Heart left ventricle (tissue), 16 donors: ENCODE results near the gene AGRN. TPM values are rescaled to one million over a fixed set of nuclear protein-coding genes. Genes with fewer than 3 reads are reported as not detected.

Experiments
- ATAC-seq, 4 donors: fragments of 200-7000 bp; cut with Tn5 transposase; one replicate each; pipeline ENCODE4 v1.9.1; 2020 to 2022; ENCODE audit warnings: moderate library complexity in 4 of 4, mild to moderate bottlenecking in 3 of 4, moderate number of reproducible peaks in 1 of 4
- DNase-seq, 5 donors: peaks; one replicate each; pipeline ENCODE4 v3.0.0-alpha.2; 2020
- H3K27ac ChIP-seq, 12 donors: fragments of 200-600 bp; sonication (generic) in 4 of 12; one replicate each; pipeline versions ENCODE4 v1.5.0 to v1.8.0; 2016 to 2022; ENCODE audit warnings: mild to moderate bottlenecking in 2 of 12
- H3K27me3 ChIP-seq, 9 donors: fragments of 200-600 bp; sonication (generic) in 2 of 9; one replicate each; pipeline versions ENCODE4 v1.5.1 to v1.8.0; 2016 to 2022; ENCODE audit warnings: mild to moderate bottlenecking in 3 of 9
- H3K36me3 ChIP-seq, 9 donors: fragments of 200-600 bp; sonication (generic) in 2 of 9; one replicate each; pipeline versions ENCODE4 v1.5.0 to v1.8.0; 2018 to 2022; ENCODE audit warnings: mild to moderate bottlenecking in 2 of 9
- H3K4me1 ChIP-seq, 12 donors: fragments of 200-600 bp; sonication (generic) in 4 of 12; one replicate each; pipeline versions ENCODE4 v1.5.0 to v1.8.0; 2016 to 2022; ENCODE audit warnings: mild to moderate bottlenecking in 3 of 12
- H3K4me3 ChIP-seq, 12 donors: fragments of 200-600 bp; sonication (generic) in 4 of 12; one replicate each; pipeline versions ENCODE4 v1.5.0 to v1.8.0; 2017 to 2022; ENCODE audit warnings: mild to moderate bottlenecking in 9 of 12, moderate library complexity in 4 of 12
- H3K9me3 ChIP-seq, 12 donors: fragments of 200-600 bp; sonication (generic) in 4 of 12; one replicate each; pipeline versions ENCODE4 v1.5.0 to v1.8.0; 2016 to 2022; ENCODE audit warnings: mild to moderate bottlenecking in 1 of 12
- CTCF ChIP-seq, 12 donors: fragments of 200-600 bp; sonication (generic) in 4 of 12; IDR thresholded peaks; one replicate each; pipeline versions ENCODE4 v1.5.0 to v1.8.0; 2018 to 2022; ENCODE audit warnings: antibody characterized with exemption in 12 of 12, mild to moderate bottlenecking in 5 of 12
- POLR2A ChIP-seq, 2 donors: fragments of 450-650 bp; IDR thresholded peaks; one replicate each; pipeline ENCODE4 v1.6.1; 2017; ENCODE audit warnings: antibody characterized with exemption in 2 of 2, mild to moderate bottlenecking in 2 of 2, moderate library complexity in 2 of 2
- WGBS, 4 donors: extraction: QIAGEN DNeasy Blood & Tissue Kit in 2 of 4; methylation state at CpG; one replicate each; pipeline versions ENCODE4 v1.1.5 to v1.1.7; 2013 to 2018; 5-methylcytosine and 5-hydroxymethylcytosine counted together
- intact Hi-C, 10 donors: fragments of 100-400 bp; cut with DNase I; formaldehyde crosslinking; loops; one replicate each; pipeline versions ENCODE4 v1.11.1 to v1.14.2; 2022
- polyA plus RNA-seq, 2 donors: library from polyadenylated mRNA; stranded (reverse); fragments of 200-250 nt; gene quantifications; one replicate each; pipeline ENCODE4 v1.2.3, GENCODE V29; 2013
- total RNA-seq, 9 donors: library from RNA; depleted of rRNA in 2 of 9; stranded (reverse); fragments of >200 nt in 2 of 9; fragmentation: NEBNext Ultra II Directional in 3 of 9; extraction: Animal tissue kit (Norgen Biotek cat#: 25700) in 3 of 9; gene quantifications; one replicate each; pipeline versions ENCODE4 v1.1.0 to v1.2.4, GENCODE V29; 2016 to 2023
- donor health status: ischemic (EF 13 %, LVEDD 7.1; RV severe dilation, severe dysfunction).
- donor health status: healthy with polysubstance abuse.
- donor health status: DM: no; HTN: yes; CAD: no.
- donor health status: DM: no; HTN: no; CAD: no.
- donor health status: ischemic (EF 25% LVEDD 6.9; RV normal size, moderate dysfunction).
- donor health status: ischemic (EF 25% LVEDD 5.7; RV mildly dilated, moderate dysfunction).
- donor health status: healthy.
- donor health status: DM: yes; HTN: yes; CAD: no.
- donor health status: ischemic (EF 35%, LVEDD 5.7; RV mildly dilated, moderate dysfunction).
- donor health status: nonischemic (EF 11% LVEDD 7.7; RV severe dilation, severe dysfunction).
- donor health status: DM: yes; HTN: yes; CAD: no.
- donor health status: PGD.
- donor health status: ischemic (EF 29% LVEDD 5.4; RV normal size, mild dysfunction).
- donor health status: nonischemic (EF 23%, LVEDD 6.1; RV moderate dilation, normal function).

The AGRN gene
- total and polyA plus RNA-seq, 11 donors, result 9.7 to 45.7 (median 18.6) TPM

GRCh38 chr1:1035291-1035943 lies 15.5 kb downstream of the AGRN start:
- ATAC-seq (no peak), DNase-seq (no peak)
- Histone ChIP-seq H3K27me3 (peaks cover 0 to 68% (median 0%) of the 10 kb centered on the region in 9 donors), H3K27ac (no peak overlapping the region), H3K9me3 (no peaks in the 10 kb centered on the region), H3K4me1 (peaks cover 7 to 42% (median 23%) of the 10 kb centered on the region in 12 donors), H3K36me3 (no peaks in the 10 kb centered on the region), H3K4me3 (no peak overlapping the region)
- WGBS, 4 donors, result 92 to 97% (median 95%) methylated on average over 14 to 19 of the region's 19 CpGs
- intact Hi-C loops, result loop anchor here in 2 of 10 donors (10.0 kb wide), 3 partner anchors 79 to 329 kb away; partner anchors contain the start of gene C1orf159 (in 1 of the 2)
- TF ChIP-seq CTCF (IDR thresholded peaks at IDR 0.05) (no peak), POLR2A (IDR thresholded peaks at IDR 0.05) (no peak)

GRCh38 chr1:1037366-1038327 lies 17.7 kb downstream of the AGRN start:
- Histone ChIP-seq H3K36me3 (no peaks in the 10 kb centered on the region), H3K27me3 (peaks cover 0 to 61% (median 0%) of the 10 kb centered on the region in 9 donors), H3K4me3 (no peak overlapping the region), H3K4me1 (peaks cover 7 to 44% (median 22%) of the 10 kb centered on the region in 12 donors), H3K27ac (no peak overlapping the region), H3K9me3 (no peaks in the 10 kb centered on the region)
- DNase-seq (no peak), ATAC-seq (no peak)
- intact Hi-C loops, result loop anchor here in 3 of 10 donors (2.0 to 10.0 kb wide), 4 partner anchors 21 to 327 kb away; partner anchors contain the start of gene C1orf159 (in 1 of the 3)
- TF ChIP-seq POLR2A (IDR thresholded peaks at IDR 0.05), result no peak
- no peak for TF ChIP-seq CTCF (IDR thresholded peaks at IDR 0.05)
- WGBS, 4 donors, result 83 to 88% (median 84%) methylated on average over 16 to 30 of the region's 30 CpGs

- DNase-seq, result no peak
- Histone ChIP-seq H3K9me3 (no peaks in the 10 kb centered on the region), H3K4me3 (no peak overlapping the region), H3K4me1 (peaks cover 7 to 34% (median 19%) of the 10 kb centered on the region in 12 donors), H3K27ac (no peak overlapping the region), H3K36me3 (peaks cover 0 to 4% (median 0%) of the 10 kb centered on the region in 9 donors), H3K27me3 (peaks cover 0 to 54% (median 0%) of the 10 kb centered on the region in 9 donors)
- no peak for TF ChIP-seq CTCF (IDR thresholded peaks at IDR 0.05)
- TF ChIP-seq POLR2A (IDR thresholded peaks at IDR 0.05), result no peak
- WGBS, 4 donors, result 85 to 91% (median 88%) methylated on average over 6 of the region's 6 CpGs
- intact Hi-C loops, result loop anchor here in 2 of 10 donors (10.0 kb wide), 3 partner anchors 76 to 326 kb away; partner anchors contain the start of gene C1orf159 (in 1 of the 2)
- no peak for ATAC-seq
Measured at GRCh38 chr1:1038694-1039093, 18.8 kb downstream of the AGRN start.
